GM12891 (cell line): ENCODE results near the gene ZNF154.

Experiments used
- DNase-seq: peaks from one replicate; pipeline ENCODE4 v3.0.0; 2011; ENCODE audit warnings: low spot score; ENCODE audit not compliant: insufficient read length
- FAIRE-seq: peaks from 2 replicates; lab custom pipeline; 2011; peaks lifted over from hg19 to GRCh38; lab: Jason Lieb, UNC
- PAX5 ChIP-seq: IDR thresholded peaks from 2 replicates; pipeline ENCODE4 v1.6.1; 2011; ENCODE audit warnings: low read length, moderate library complexity, mild to moderate bottlenecking; ENCODE audit not compliant: insufficient read depth, severe bottlenecking
- POLR2A ChIP-seq: IDR thresholded peaks from 2 replicates; pipeline ENCODE4 v1.6.1; 2011; ENCODE audit warnings: low read depth, low read length, control low read depth
- POLR2AphosphoS5 ChIP-seq: IDR thresholded peaks from 2 replicates; pipeline ENCODE4 v1.6.1; 2011; ENCODE audit warnings: low read depth, low read length, control low read depth
- POU2F2 ChIP-seq: IDR thresholded peaks from 2 replicates; pipeline ENCODE4 v1.6.1; 2011; ENCODE audit warnings: low read depth, mild to moderate bottlenecking, control low read depth, low read length, moderate library complexity
- SPI1 ChIP-seq: IDR thresholded peaks from 2 replicates; pipeline ENCODE4 v1.6.1; 2011; ENCODE audit warnings: low read depth, low read length, control low read depth
- TAF1 ChIP-seq: IDR thresholded peaks from 2 replicates; pipeline ENCODE4 v1.6.1; 2011; ENCODE audit warnings: low read depth, low read length, control low read depth

The ZNF154 gene

GRCh38 chr19:57719901-57720519, 11.0 kb upstream of the ZNF154 start:
- TF ChIP-seq TAF1: no peak
- no peak for TF ChIP-seq POU2F2
- TF ChIP-seq POLR2A: no peak
- TF ChIP-seq SPI1: no peak
- no peak for TF ChIP-seq PAX5
- TF ChIP-seq POLR2AphosphoS5: no peak
- no peak for FAIRE-seq

GRCh38 chr19:57719424-57719823, 10.4 kb upstream of the ZNF154 start:
- DNase-seq: no peak
- FAIRE-seq: no peak

More at GRCh38 chr19:57719901-57720519, 11.0 kb upstream of the ZNF154 start:
- DNase-seq: no peak

GRCh38 chr19:57712222-57712621, 3.2 kb upstream of the ZNF154 start:
- FAIRE-seq (no peak), DNase-seq (no peak)
- TF ChIP-seq POLR2A (no peak), POLR2AphosphoS5 (no peak), SPI1 (no peak), TAF1 (no peak), PAX5 (no peak), POU2F2 (no peak)

More at GRCh38 chr19:57719424-57719823, 10.4 kb upstream of the ZNF154 start:
- TF ChIP-seq TAF1: no peak
- no peak for TF ChIP-seq POLR2AphosphoS5
- no peak for TF ChIP-seq POLR2A
- no peak for TF ChIP-seq PAX5
- TF ChIP-seq SPI1: no peak
- TF ChIP-seq POU2F2: no peak

GRCh38 chr19:57709616-57710015, 612 bp upstream of the ZNF154 start:
- TF ChIP-seq POU2F2: no peak
- TF ChIP-seq POLR2AphosphoS5: no peak
- no peak for TF ChIP-seq TAF1
- TF ChIP-seq SPI1: no peak
- TF ChIP-seq POLR2A: no peak
- TF ChIP-seq PAX5: no peak
- DNase-seq (no peak), FAIRE-seq (no peak)

- TF ChIP-seq POLR2A (no peak), PAX5 (no peak), POU2F2 (no peak), POLR2AphosphoS5 (no peak), SPI1 (no peak), TAF1 (no peak)
- DNase-seq (no peak), FAIRE-seq (no peak)
Observed at GRCh38 chr19:57706346-57706745, 2.7 kb downstream of the ZNF154 start.

GRCh38 chr19:57701625-57702024, 7.4 kb downstream of the ZNF154 start:
- TF ChIP-seq POLR2AphosphoS5: no peak
- no peak for TF ChIP-seq PAX5
- TF ChIP-seq POLR2A: no peak
- no peak for TF ChIP-seq TAF1
- no peak for TF ChIP-seq POU2F2
- no peak for TF ChIP-seq SPI1
- FAIRE-seq: no peak
- DNase-seq: no peak

GRCh38 chr19:57689750-57690149, 19.3 kb downstream of the ZNF154 start:
- TF ChIP-seq POU2F2 (no peak), POLR2A (no peak), PAX5 (no peak), TAF1 (no peak), POLR2AphosphoS5 (no peak), SPI1 (no peak)
- DNase-seq (no peak), FAIRE-seq (no peak)

- FAIRE-seq (no peak), DNase-seq (no peak)
- TF ChIP-seq TAF1 (no peak), POLR2A (no peak), POU2F2 (no peak), SPI1 (no peak), POLR2AphosphoS5 (no peak), PAX5 (no peak)
Observed at GRCh38 chr19:57688011-57688763, 20.8 kb downstream of the ZNF154 start.

- DNase-seq (no peak), FAIRE-seq (no peak)
- TF ChIP-seq PAX5 (no peak), TAF1 (no peak), SPI1 (no peak), POLR2A (no peak), POLR2AphosphoS5 (no peak), POU2F2 (no peak)
Observed at GRCh38 chr19:57687363-57688010, 21.5 kb downstream of the ZNF154 start.

GRCh38 chr19:57686727-57687126, 22.3 kb downstream of the ZNF154 start:
- no peak for FAIRE-seq
- TF ChIP-seq SPI1 (no peak), POLR2AphosphoS5 (no peak), POU2F2 (no peak), POLR2A (no peak), TAF1 (no peak), PAX5 (no peak)
- no peak for DNase-seq
